CD14-positive monocyte (primary cell): Measurements from ENCODE around the gene COMMD1. TPM values are rescaled to one million over a fixed set of nuclear protein-coding genes. Genes with fewer than 3 reads are reported as not detected.
A peak's percentile ranks its signal among the peaks of the same experiment; 100 is the strongest.

Source experiments
- DNase-seq, 3 donors: peaks; one replicate each; pipeline ENCODE4 v3.0.0-alpha.2; 2011 to 2022
- H2AFZ ChIP-seq: 2 replicates; pipeline ENCODE4 v1.6.0; 2012; ENCODE audit warnings: mild to moderate bottlenecking, low read depth, low read length, inconsistent platforms; ENCODE audit not compliant: insufficient read depth, poor library complexity, severe bottlenecking
- H3K27ac ChIP-seq, 2 donors: 1 replicate in 1 of 2; 2 replicates in 1 of 2; pipeline ENCODE4 v1.5.1; 2012 to 2013; ENCODE audit warnings: low read length in 2 of 2, control low read depth in 1 of 2, inconsistent platforms in 1 of 2, low read depth in 1 of 2, mild to moderate bottlenecking in 1 of 2
- H3K27me3 ChIP-seq, 2 donors: one replicate each; pipeline versions ENCODE4 v1.6.0 to v1.6.1; 2011 to 2013; ENCODE audit warnings: low read length in 2 of 2; ENCODE audit not compliant: control insufficient read depth in 2 of 2, insufficient read depth in 2 of 2
- H3K36me3 ChIP-seq, 2 donors: replicated peaks in 1 of 2; 1 replicate in 1 of 2; 2 replicates in 1 of 2; pipeline versions ENCODE4 v1.5.1 to v1.6.1; 2012 to 2013; ENCODE audit warnings: low read length in 2 of 2, control low read depth in 1 of 2, inconsistent platforms in 1 of 2, mild to moderate bottlenecking in 1 of 2; ENCODE audit not compliant: insufficient read depth in 2 of 2, control insufficient read depth in 1 of 2
- H3K4me1 ChIP-seq, 2 donors: 1 replicate in 1 of 2; 2 replicates in 1 of 2; pipeline versions ENCODE4 v1.5.1 to v1.6.1; 2012 to 2013; ENCODE audit warnings: low read length in 2 of 2, control low read depth in 1 of 2, inconsistent platforms in 1 of 2, mild to moderate bottlenecking in 1 of 2, moderate library complexity in 1 of 2; ENCODE audit not compliant: insufficient read depth in 2 of 2, control insufficient read depth in 1 of 2
- H3K4me2 ChIP-seq: replicated peaks from 2 replicates; pipeline ENCODE3; 2012; ENCODE audit warnings: low read length, moderate library complexity, mild to moderate bottlenecking; ENCODE audit not compliant: poor library complexity, severe bottlenecking; ENCODE audit errors: extremely low read depth
- H3K4me3 ChIP-seq, 3 experiments: fragments of 200-600 bp in 1 of 3; sonication (generic) in 1 of 3; replicated peaks in 1 of 3; 1 replicate in 2 of 3; 2 replicates in 1 of 3; pipeline ENCODE4 v1.5.1; 2011 to 2013; ENCODE audit warnings: low read length in 3 of 3, mild to moderate bottlenecking in 3 of 3, control low read depth in 2 of 3, low read depth in 2 of 3, inconsistent platforms in 1 of 3, moderate library complexity in 1 of 3
- H3K79me2 ChIP-seq: 2 replicates; pipeline ENCODE4 v1.6.0; 2012; ENCODE audit warnings: mild to moderate bottlenecking, control low read depth, inconsistent platforms, low read length, moderate library complexity; ENCODE audit not compliant: insufficient read depth
- H3K9ac ChIP-seq: 2 replicates; pipeline ENCODE4 v1.6.0; 2017; ENCODE audit warnings: low read length, mild to moderate bottlenecking; ENCODE audit not compliant: insufficient read depth, poor library complexity, severe bottlenecking
- H3K9me3 ChIP-seq, 2 donors: replicated peaks in 1 of 2; 1 replicate in 1 of 2; 2 replicates in 1 of 2; pipeline versions ENCODE4 v1.5.1 to v1.6.1; 2012 to 2013; ENCODE audit warnings: low read length in 2 of 2, control low read depth in 1 of 2; ENCODE audit not compliant: control insufficient read depth in 1 of 2, insufficient read depth in 1 of 2
- H4K20me1 ChIP-seq: 2 replicates; pipeline ENCODE4 v1.6.0; 2012; ENCODE audit warnings: mild to moderate bottlenecking, low read length, control low read depth, moderate library complexity; ENCODE audit not compliant: insufficient read depth
- H3K27ac Mint-ChIP-seq, 7 donors: one replicate each; pipeline ENCODE4 v1.8.0; 2020; ENCODE audit warnings: mild to moderate bottlenecking in 7 of 7, mixed read lengths in 7 of 7, moderate library complexity in 6 of 7, inconsistent platforms in 2 of 7
- H3K27me3 Mint-ChIP-seq, 3 donors: one replicate each; pipeline ENCODE4 v1.8.0; 2021 to 2022; ENCODE audit warnings: low read depth in 3 of 3, mild to moderate bottlenecking in 3 of 3, mixed read lengths in 3 of 3, moderate library complexity in 3 of 3, inconsistent platforms in 1 of 3
- H3K36me3 Mint-ChIP-seq, 2 donors: one replicate each; pipeline ENCODE4 v1.8.0; 2020; ENCODE audit warnings: mixed read lengths in 2 of 2, inconsistent platforms in 1 of 2, mild to moderate bottlenecking in 1 of 2
- H3K4me1 Mint-ChIP-seq: one replicate; pipeline ENCODE4 v1.8.0; 2020; ENCODE audit warnings: mild to moderate bottlenecking, mixed read lengths
- H3K4me3 Mint-ChIP-seq, 2 donors: one replicate each; pipeline ENCODE4 v1.8.0; 2020; ENCODE audit warnings: mild to moderate bottlenecking in 2 of 2, mixed read lengths in 2 of 2, moderate library complexity in 1 of 2
- H3K9me3 Mint-ChIP-seq, 7 donors: one replicate each; pipeline ENCODE4 v1.8.0; 2020 to 2022; ENCODE audit warnings: mixed read lengths in 7 of 7, mild to moderate bottlenecking in 6 of 7, moderate library complexity in 6 of 7, inconsistent platforms in 2 of 7
- WGBS: methylation state at CpG from one replicate; pipeline ENCODE4 v1.1.5; 2013; ENCODE audit warnings: missing lambda C conversion rate; ENCODE audit not compliant: insufficient coverage; 5-methylcytosine and 5-hydroxymethylcytosine counted together
- intact Hi-C, 2 donors: fragments of 100-400 bp; cut with micrococcal nuclease; formaldehyde crosslinking; loops; one replicate each; pipeline versions ENCODE4 v1.15.0 to v1.15.1; 2023
- polyA plus RNA-seq, 3 donors: library from polyadenylated mRNA; depleted of rRNA in 1 of 3; unstranded in 2 of 3; stranded (reverse) in 1 of 3; fragments of 300-500 nt in 2 of 3; fragments of >200 nt in 1 of 3; fragmentation: Illumina TruSeq in 2 of 3; gene quantifications; 1 replicate in 2 of 3; 2 replicates in 1 of 3; pipeline ENCODE4 v1.2.3, GENCODE V29; 2012 to 2021
- TF ChIP-seq, protein P1 (sequence below): fragments of 200-600 bp; IDR thresholded peaks from one replicate; pipeline ENCODE4 v1.8.0; 2022; ENCODE audit warnings: antibody characterized with exemption, mild to moderate bottlenecking

The COMMD1 gene
- polyA plus RNA-seq, 3 donors = 25.2 to 82.1 (median 70.7) TPM

DNA sequence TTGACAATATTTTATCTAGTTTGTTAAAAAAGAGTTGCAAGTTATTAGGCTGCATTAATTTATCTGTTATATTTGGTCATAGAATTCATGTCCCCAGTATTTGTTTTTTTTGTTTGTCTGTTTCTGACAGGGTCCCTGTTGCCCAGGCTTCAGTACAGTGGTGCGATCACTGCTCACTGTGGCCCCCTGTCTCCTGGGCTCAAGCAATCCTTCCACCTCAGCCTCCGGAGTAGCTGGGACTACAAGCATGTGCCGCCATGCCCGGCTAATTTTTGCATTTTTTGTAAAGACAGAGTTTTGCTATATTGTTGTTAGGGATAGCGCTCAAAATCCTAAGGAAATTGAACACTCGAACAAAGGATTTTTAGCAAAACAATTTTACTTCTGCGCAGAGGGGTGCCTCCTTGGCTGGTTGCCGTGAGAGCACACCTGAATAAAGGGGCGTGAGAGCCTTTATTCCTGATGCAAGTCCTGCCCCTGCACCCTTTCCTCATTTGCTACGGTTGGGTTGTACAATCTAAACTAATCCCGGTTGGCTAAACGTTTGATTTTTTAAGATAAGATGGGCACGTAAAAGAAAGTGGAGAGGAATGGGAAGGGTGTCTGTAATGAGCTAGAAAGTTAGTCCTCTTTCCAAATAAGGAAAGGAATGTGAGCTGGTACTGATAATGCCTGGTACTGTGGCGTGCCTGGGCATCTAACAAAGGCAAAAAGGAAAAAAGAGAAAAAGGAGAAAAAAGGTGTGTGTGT is 65.5 kb downstream of the COMMD1 start:
- intact Hi-C loops = no loop called here
- Mint-ChIP-seq H3K4me3 (no peak overlapping the region), H3K27me3 (peaks cover 0 to 2% (median 1%) of the 10 kb centered on the region in 3 donors), H3K36me3 (peaks cover 3 to 4% of the 10 kb centered on the region in 2 donors), H3K4me1 (no peaks in the 10 kb centered on the region), H3K27ac (no peak overlapping the region), H3K9me3 (no peaks in the 10 kb centered on the region)
- H3K27me3 ChIP-seq = no peaks in the 10 kb centered on the region
- H3K36me3 ChIP-seq = no peaks in the 10 kb centered on the region
- TF ChIP-seq, protein P1, sequence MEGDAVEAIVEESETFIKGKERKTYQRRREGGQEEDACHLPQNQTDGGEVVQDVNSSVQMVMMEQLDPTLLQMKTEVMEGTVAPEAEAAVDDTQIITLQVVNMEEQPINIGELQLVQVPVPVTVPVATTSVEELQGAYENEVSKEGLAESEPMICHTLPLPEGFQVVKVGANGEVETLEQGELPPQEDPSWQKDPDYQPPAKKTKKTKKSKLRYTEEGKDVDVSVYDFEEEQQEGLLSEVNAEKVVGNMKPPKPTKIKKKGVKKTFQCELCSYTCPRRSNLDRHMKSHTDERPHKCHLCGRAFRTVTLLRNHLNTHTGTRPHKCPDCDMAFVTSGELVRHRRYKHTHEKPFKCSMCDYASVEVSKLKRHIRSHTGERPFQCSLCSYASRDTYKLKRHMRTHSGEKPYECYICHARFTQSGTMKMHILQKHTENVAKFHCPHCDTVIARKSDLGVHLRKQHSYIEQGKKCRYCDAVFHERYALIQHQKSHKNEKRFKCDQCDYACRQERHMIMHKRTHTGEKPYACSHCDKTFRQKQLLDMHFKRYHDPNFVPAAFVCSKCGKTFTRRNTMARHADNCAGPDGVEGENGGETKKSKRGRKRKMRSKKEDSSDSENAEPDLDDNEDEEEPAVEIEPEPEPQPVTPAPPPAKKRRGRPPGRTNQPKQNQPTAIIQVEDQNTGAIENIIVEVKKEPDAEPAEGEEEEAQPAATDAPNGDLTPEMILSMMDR = no peak
- H4K20me1 ChIP-seq = peaks cover 7% of the 10 kb centered on the region
- H3K9me3 ChIP-seq = no peaks in the 10 kb centered on the region
- no peak overlapping the region for H3K4me3 ChIP-seq
- H3K9ac ChIP-seq = no peak overlapping the region
- 98% methylated on average over 8 of the region's 14 CpGs for WGBS
- H3K79me2 ChIP-seq = no peaks in the 10 kb centered on the region
- H2AFZ ChIP-seq = no peak overlapping the region
- no peaks in the 10 kb centered on the region for H3K4me1 ChIP-seq
- DNase-seq = no peak
- no peak overlapping the region for H3K27ac ChIP-seq
- H3K4me2 ChIP-seq = no peak overlapping the region

DNA sequence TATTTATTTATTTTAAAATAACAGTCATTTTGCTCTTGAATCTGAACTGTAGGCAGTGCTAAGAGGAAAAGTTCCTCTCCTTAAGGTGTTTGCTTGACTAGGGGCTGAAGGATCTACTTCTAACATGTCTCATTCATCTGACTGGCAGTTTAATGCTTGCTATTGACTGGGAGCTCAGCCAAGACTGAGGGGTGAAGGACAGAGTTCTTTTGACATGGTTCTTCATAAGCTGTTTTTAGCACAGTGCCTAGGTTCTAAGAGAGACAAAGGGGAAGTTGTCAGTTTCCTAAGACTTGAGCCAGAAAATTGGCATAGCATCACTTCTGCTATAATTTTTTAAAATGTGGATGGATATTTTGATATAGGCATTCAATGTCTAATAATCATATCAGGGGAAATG is 73.0 kb downstream of the COMMD1 start:
- intact Hi-C loops = no loop called here
- no peaks in the 10 kb centered on the region for H3K9me3 ChIP-seq
- peaks cover 12% of the 10 kb centered on the region for H3K4me1 Mint-ChIP-seq
- H3K27me3 Mint-ChIP-seq = no peaks in the 10 kb centered on the region
- TF ChIP-seq, protein P1 = no peak
- DNase-seq = peak; percentile 32 to 46 (median 36)
- H3K9me3 Mint-ChIP-seq = peaks cover 0 to 18% (median 7%) of the 10 kb centered on the region in 7 donors
- no peaks in the 10 kb centered on the region for H3K79me2 ChIP-seq
- H4K20me1 ChIP-seq = no peaks in the 10 kb centered on the region
- H3K27ac ChIP-seq = peak overlapping the region in 1 of 2 donors; percentile 52
- H3K4me2 ChIP-seq = no peak overlapping the region
- no peaks in the 10 kb centered on the region for H3K36me3 ChIP-seq
- no peak overlapping the region for H3K9ac ChIP-seq
- no peak overlapping the region for H3K4me3 Mint-ChIP-seq
- peaks cover 3 to 4% of the 10 kb centered on the region in 2 donors for H3K36me3 Mint-ChIP-seq
- no peak overlapping the region for H3K4me3 ChIP-seq
- no peaks in the 10 kb centered on the region for H3K27me3 ChIP-seq
- H2AFZ ChIP-seq = no peak overlapping the region
- peak overlapping the region in 4 of 7 donors; percentile 11 to 77 (median 38) for H3K27ac Mint-ChIP-seq
- H3K4me1 ChIP-seq = peaks cover 4 to 10% of the 10 kb centered on the region in 2 donors
